Measurements from ENCODE around the gene PRODH2. TPM values are rescaled to one million over a fixed set of nuclear protein-coding genes. Genes with fewer than 3 reads are reported as not detected.
A peak's percentile ranks its signal among the peaks of the same experiment; 100 is the strongest.

Gene PRODH2
- total and polyA plus RNA-seq, 2 of the 13 experiments (the other 11 are each of a cell fraction or from before 2014, with no cell fraction given) = 86.7 to 118 TPM

DNA sequence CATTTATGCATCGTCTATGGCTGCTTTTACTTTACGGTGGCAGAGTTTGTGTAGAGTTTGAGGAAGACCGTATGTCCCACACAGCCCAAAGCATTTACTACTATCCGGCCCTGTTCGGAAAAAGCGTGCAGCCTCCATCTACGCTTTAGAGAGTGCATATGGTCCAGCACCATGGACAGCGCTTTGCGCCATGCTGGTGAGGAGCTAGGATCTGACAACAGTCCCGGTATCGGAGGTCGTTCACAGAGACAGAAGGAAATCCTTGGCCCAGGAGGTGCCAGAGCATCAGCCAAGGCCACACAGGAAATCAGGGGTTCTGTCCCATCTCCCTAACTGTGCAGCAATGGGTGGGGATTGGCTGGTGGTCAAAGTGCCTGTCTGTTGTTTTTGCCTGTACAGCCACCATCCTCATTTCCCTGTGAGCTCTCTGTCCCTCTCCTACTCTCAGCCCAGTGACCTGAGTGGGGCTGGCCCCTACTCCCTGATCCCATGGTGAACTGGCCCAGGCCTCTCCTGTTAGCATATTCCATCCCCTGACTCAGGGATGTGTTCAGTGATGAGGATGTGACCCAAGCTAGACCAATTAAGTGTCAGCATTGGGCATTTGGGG lies 16.2 kb upstream of the PRODH2 start (continued):
- TF ChIP-seq, protein P1, sequence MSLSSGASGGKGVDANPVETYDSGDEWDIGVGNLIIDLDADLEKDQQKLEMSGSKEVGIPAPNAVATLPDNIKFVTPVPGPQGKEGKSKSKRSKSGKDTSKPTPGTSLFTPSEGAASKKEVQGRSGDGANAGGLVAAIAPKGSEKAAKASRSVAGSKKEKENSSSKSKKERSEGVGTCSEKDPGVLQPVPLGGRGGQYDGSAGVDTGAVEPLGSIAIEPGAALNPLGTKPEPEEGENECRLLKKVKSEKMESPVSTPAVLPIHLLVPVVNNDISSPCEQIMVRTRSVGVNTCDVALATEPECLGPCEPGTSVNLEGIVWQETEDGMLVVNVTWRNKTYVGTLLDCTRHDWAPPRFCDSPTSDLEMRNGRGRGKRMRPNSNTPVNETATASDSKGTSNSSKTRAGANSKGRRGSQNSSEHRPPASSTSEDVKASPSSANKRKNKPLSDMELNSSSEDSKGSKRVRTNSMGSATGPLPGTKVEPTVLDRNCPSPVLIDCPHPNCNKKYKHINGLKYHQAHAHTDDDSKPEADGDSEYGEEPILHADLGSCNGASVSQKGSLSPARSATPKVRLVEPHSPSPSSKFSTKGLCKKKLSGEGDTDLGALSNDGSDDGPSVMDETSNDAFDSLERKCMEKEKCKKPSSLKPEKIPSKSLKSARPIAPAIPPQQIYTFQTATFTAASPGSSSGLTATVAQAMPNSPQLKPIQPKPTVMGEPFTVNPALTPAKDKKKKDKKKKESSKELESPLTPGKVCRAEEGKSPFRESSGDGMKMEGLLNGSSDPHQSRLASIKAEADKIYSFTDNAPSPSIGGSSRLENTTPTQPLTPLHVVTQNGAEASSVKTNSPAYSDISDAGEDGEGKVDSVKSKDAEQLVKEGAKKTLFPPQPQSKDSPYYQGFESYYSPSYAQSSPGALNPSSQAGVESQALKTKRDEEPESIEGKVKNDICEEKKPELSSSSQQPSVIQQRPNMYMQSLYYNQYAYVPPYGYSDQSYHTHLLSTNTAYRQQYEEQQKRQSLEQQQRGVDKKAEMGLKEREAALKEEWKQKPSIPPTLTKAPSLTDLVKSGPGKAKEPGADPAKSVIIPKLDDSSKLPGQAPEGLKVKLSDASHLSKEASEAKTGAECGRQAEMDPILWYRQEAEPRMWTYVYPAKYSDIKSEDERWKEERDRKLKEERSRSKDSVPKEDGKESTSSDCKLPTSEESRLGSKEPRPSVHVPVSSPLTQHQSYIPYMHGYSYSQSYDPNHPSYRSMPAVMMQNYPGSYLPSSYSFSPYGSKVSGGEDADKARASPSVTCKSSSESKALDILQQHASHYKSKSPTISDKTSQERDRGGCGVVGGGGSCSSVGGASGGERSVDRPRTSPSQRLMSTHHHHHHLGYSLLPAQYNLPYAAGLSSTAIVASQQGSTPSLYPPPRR (CRISPR knock-in tag; IDR thresholded peaks at IDR 0.05; ENCODE audit: borderline replicate concordance) = no peak
- TF ChIP-seq TP53 (CRISPR knock-in tag; conservative IDR thresholded peaks at IDR 0.05) = no peak
- no peak for TF ChIP-seq ZBTB3 (CRISPR knock-in tag; IDR thresholded peaks at IDR 0.05; ENCODE audit: borderline replicate concordance, low read depth)
- peak; percentile 92 for TF ChIP-seq NFKB2 (CRISPR knock-in tag; IDR thresholded peaks at IDR 0.05; ENCODE audit: borderline replicate concordance)
- TF ChIP-seq ZNF3 (CRISPR knock-in tag; IDR thresholded peaks at IDR 0.05) = peak; percentile 78; the same call in 1 of the 2 replicates
- peak; percentile 80; the same call in 1 of the 2 replicates for TF ChIP-seq ZNF660 (CRISPR knock-in tag; IDR thresholded peaks at IDR 0.05; ENCODE audit: borderline replicate concordance, low read depth)
- TF ChIP-seq ZNF496 (CRISPR knock-in tag; IDR thresholded peaks at IDR 0.05; ENCODE audit: insufficient replicate concordance) = no peak
- TF ChIP-seq, protein P2, sequence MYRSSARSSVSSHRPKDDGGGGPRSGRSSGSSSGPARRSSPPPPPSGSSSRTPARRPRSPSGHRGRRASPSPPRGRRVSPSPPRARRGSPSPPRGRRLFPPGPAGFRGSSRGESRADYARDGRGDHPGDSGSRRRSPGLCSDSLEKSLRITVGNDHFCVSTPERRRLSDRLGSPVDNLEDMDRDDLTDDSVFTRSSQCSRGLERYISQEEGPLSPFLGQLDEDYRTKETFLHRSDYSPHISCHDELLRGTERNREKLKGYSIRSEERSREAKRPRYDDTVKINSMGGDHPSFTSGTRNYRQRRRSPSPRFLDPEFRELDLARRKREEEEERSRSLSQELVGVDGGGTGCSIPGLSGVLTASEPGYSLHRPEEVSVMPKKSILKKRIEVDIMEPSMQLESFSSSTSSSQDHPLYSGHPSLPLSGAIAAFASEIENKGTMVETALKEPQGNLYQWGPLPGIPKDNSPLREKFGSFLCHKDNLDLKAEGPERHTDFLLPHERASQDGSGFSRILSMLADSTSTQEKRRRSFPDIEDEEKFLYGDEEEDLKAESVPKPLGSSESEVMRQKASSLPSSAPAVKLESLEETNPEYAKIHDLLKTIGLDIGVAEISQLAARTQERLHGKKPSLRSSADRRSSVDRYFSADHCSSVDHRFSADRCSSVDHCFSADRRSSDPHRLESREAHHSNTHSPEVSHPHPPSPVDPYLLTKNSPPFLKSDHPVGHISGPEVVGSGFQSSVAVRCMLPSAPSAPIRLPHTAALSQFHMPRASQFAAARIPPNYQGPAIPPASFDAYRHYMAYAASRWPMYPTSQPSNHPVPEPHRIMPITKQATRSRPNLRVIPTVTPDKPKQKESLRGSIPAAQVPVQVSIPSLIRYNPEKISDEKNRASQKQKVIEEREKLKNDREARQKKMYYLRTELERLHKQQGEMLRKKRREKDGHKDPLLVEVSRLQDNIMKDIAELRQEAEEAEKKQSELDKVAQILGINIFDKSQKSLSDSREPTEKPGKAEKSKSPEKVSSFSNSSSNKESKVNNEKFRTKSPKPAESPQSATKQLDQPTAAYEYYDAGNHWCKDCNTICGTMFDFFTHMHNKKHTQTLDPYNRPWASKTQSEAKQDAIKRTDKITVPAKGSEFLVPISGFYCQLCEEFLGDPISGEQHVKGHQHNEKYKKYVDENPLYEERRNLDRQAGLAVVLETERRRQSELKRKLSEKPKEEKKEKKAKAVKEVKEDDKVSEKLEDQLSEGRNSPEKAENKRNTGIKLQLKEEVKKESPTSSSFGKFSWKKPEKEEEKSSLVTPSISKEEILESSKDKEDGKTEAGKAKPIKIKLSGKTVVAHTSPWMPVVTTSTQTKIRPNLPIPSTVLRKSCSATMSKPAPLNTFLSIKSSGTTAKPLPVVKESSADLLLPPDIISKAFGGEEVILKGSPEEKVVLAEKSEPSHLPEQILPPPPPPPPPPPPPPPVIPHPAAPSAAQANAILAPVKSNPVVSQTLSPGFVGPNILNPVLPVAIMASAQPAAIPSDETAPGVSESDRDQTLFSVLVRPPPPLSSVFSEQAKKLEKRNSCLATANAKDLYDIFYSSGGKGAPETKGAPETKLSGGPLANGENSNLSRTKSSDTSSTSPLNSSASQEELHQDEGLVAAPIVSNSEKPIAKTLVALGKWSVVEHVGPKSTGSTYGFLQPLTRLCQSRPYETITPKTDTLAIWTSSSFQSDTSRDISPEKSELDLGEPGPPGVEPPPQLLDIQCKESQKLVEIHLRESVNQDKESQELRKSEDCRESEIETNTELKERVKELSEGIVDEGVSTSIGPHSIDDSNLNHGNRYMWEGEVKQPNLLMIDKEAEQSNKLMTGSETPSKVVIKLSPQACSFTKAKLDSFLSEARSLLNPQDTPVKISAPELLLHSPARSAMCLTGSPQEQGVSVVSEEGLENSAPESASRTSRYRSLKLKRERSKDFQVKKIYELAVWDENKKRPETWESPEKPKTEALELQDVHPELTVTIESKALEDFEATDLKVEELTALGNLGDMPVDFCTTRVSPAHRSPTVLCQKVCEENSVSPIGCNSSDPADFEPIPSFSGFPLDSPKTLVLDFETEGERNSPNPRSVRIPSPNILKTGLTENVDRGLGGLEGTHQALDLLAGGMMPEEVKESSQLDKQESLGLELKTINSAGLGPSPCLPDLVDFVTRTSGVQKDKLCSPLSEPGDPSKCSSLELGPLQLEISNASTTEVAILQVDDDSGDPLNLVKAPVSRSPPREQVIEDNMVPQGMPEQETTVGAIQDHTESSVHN (CRISPR knock-in tag; IDR thresholded peaks at IDR 0.05) = 0 out of 2 replicates have a peak, but pooled peaks have one; percentile 73
- TF ChIP-seq, protein P3, sequence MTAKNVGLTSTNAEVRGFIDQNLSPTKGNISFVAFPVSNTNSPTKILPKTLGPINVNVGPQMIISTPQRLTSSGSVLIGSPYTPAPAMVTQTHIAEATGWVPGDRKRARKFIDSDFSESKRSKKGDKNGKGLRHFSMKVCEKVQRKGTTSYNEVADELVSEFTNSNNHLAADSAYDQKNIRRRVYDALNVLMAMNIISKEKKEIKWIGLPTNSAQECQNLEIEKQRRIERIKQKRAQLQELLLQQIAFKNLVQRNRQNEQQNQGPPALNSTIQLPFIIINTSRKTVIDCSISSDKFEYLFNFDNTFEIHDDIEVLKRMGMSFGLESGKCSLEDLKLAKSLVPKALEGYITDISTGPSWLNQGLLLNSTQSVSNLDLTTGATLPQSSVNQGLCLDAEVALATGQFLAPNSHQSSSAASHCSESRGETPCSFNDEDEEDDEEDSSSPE (CRISPR knock-in tag; IDR thresholded peaks at IDR 0.05) = peak; percentile 46; the same call in 1 of the 2 replicates
- TF ChIP-seq GABPA (IDR thresholded peaks at IDR 0.05; ENCODE audit: low read depth, low read length) = no peak
- no peak for TF ChIP-seq GABPA (CRISPR knock-in tag; IDR thresholded peaks at IDR 0.05; ENCODE audit: low read depth)
- no peak for TF ChIP-seq SP2 (CRISPR knock-in tag; IDR thresholded peaks at IDR 0.05)
- TF ChIP-seq, protein P4, sequence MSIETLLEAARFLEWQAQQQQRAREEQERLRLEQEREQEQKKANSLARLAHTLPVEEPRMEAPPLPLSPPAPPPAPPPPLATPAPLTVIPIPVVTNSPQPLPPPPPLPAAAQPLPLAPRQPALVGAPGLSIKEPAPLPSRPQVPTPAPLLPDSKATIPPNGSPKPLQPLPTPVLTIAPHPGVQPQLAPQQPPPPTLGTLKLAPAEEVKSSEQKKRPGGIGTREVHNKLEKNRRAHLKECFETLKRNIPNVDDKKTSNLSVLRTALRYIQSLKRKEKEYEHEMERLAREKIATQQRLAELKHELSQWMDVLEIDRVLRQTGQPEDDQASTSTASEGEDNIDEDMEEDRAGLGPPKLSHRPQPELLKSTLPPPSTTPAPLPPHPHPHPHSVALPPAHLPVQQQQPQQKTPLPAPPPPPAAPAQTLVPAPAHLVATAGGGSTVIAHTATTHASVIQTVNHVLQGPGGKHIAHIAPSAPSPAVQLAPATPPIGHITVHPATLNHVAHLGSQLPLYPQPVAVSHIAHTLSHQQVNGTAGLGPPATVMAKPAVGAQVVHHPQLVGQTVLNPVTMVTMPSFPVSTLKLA (IDR thresholded peaks at IDR 0.05) = peak; percentile 39
